Heart right ventricle (tissue), 16 donors: ENCODE measurements around the gene AGPAT1. TPM values are rescaled to one million over a fixed set of nuclear protein-coding genes. Genes with fewer than 3 reads are reported as not detected.
A peak's percentile ranks its signal among the peaks of the same experiment; 100 is the strongest.

Experiments used
- ATAC-seq, 8 donors: fragments of 200-7000 bp; cut with Tn5 transposase; one replicate each; pipeline ENCODE4 v1.9.1; 2020; ENCODE audit warnings: mild to moderate bottlenecking in 8 of 8, moderate library complexity in 8 of 8, moderate number of reproducible peaks in 1 of 8
- DNase-seq, 2 donors: peaks; one replicate each; pipeline ENCODE4 v3.0.0-alpha.2; 2020
- H3K27ac ChIP-seq, 10 donors: fragments of 200-600 bp; sonication (generic) in 2 of 10; one replicate each; pipeline versions ENCODE4 v1.5.0 to v1.8.0; 2020 to 2022; ENCODE audit warnings: mild to moderate bottlenecking in 3 of 10
- H3K27me3 ChIP-seq, 7 donors: fragments of 200-600 bp; one replicate each; pipeline ENCODE4 v1.8.0; 2021 to 2022; ENCODE audit warnings: mild to moderate bottlenecking in 2 of 7
- H3K36me3 ChIP-seq, 9 donors: fragments of 200-600 bp; sonication (generic) in 1 of 9; one replicate each; pipeline versions ENCODE4 v1.5.0 to v1.8.0; 2020 to 2022; ENCODE audit warnings: mild to moderate bottlenecking in 2 of 9
- H3K4me1 ChIP-seq, 9 donors: fragments of 200-600 bp; sonication (generic) in 1 of 9; one replicate each; pipeline versions ENCODE4 v1.5.0 to v1.8.0; 2020 to 2022; ENCODE audit warnings: mild to moderate bottlenecking in 4 of 9
- H3K4me3 ChIP-seq, 10 donors: fragments of 200-600 bp; sonication (generic) in 2 of 10; one replicate each; pipeline versions ENCODE4 v1.5.0 to v1.8.0; 2020 to 2022; ENCODE audit warnings: mild to moderate bottlenecking in 7 of 10, moderate library complexity in 2 of 10
- H3K9me3 ChIP-seq, 11 donors: fragments of 200-600 bp in 10 of 11; sonication (generic) in 2 of 11; one replicate each; pipeline versions ENCODE4 v1.5.0 to v1.8.0; 2013 to 2022; ENCODE audit warnings: mild to moderate bottlenecking in 2 of 11, control low read depth in 1 of 11, moderate library complexity in 1 of 11
- CTCF ChIP-seq, 9 donors: fragments of 200-600 bp; sonication (generic) in 2 of 9; IDR thresholded peaks; one replicate each; pipeline versions ENCODE4 v1.5.0 to v1.8.0; 2021 to 2022; ENCODE audit warnings: antibody characterized with exemption in 9 of 9, mild to moderate bottlenecking in 5 of 9, moderate library complexity in 1 of 9
- WGBS, 2 donors: extraction: QIAGEN DNeasy Blood & Tissue Kit; methylation state at CpG; one replicate each; pipeline ENCODE4 v1.1.7; 2013; ENCODE audit warnings: inconsistent platforms in 1 of 2; 5-methylcytosine and 5-hydroxymethylcytosine counted together
- intact Hi-C, 10 donors: fragments of 100-400 bp; cut with DNase I; formaldehyde crosslinking; loops; one replicate each; pipeline versions ENCODE4 v1.11.1 to v1.14.2; 2022
- microRNA-seq, 2 donors: library from miRNA; unstranded; fragments of <30 nt; microRNA quantifications; one replicate each; pipeline ENCODE4 v1.2.0, GENCODE V29; 2021
- polyA plus RNA-seq, 2 donors: library from polyadenylated mRNA; stranded (reverse); fragments of 200-250 nt; gene quantifications; one replicate each; pipeline ENCODE4 v1.2.3, GENCODE V29; 2013
- total RNA-seq, 10 donors: library from RNA; stranded (reverse); fragmentation: NEBNext Ultra II Directional in 3 of 10; extraction: Animal tissue kit (Norgen Biotek cat#: 25700) in 3 of 10; gene quantifications; one replicate each; pipeline versions ENCODE4 v1.2.1 to v1.2.4, GENCODE V29; 2021 to 2023
- donor health status: Arrhythmogenic right ventricular cardiomyopathy.
- donor health status: ischemic (EF 13 %, LVEDD 7.1; RV severe dilation, severe dysfunction).
- donor health status: healthy with polysubstance abuse.
- donor health status: DM: no; HTN: yes; CAD: no.
- donor health status: DM: no; HTN: no; CAD: no.
- donor health status: ischemic (EF 25% LVEDD 6.9; RV normal size, moderate dysfunction).
- donor health status: ischemic (EF 25% LVEDD 5.7; RV mildly dilated, moderate dysfunction).
- donor health status: healthy.
- donor health status: DM: yes; HTN: yes; CAD: no.
- donor health status: Ischemic cardiomyopathy.
- donor health status: ischemic (EF 35%, LVEDD 5.7; RV mildly dilated, moderate dysfunction).
- donor health status: nonischemic (EF 11% LVEDD 7.7; RV severe dilation, severe dysfunction).
- donor health status: DM: yes; HTN: yes; CAD: no.
- donor health status: PGD.
- donor health status: ischemic (EF 29% LVEDD 5.4; RV normal size, mild dysfunction).
- donor health status: nonischemic (EF 23%, LVEDD 6.1; RV moderate dilation, normal function).

Gene AGPAT1
- total and polyA plus RNA-seq, 12 donors = 39.0 to 63.1 (median 49.1) TPM

GRCh38 chr6:32123681-32124080 lies 52.2 kb downstream of the AGPAT1 start:
- no peak for TF ChIP-seq CTCF (IDR thresholded peaks at IDR 0.05)
- ATAC-seq (no peak), DNase-seq (no peak)
- Histone ChIP-seq H3K27ac (no peak overlapping the region), H3K9me3 (no peaks in the 10 kb centered on the region), H3K4me3 (no peak overlapping the region), H3K4me1 (peaks cover 9 to 40% (median 29%) of the 10 kb centered on the region in 9 donors), H3K27me3 (no peaks in the 10 kb centered on the region), H3K36me3 (peaks cover 0 to 86% (median 63%) of the 10 kb centered on the region in 9 donors)
- WGBS, 2 donors = 81 to 85% methylated on average over 4 of the region's 4 CpGs
- intact Hi-C loops = loop anchor here in 5 of 10 donors (5.0 to 10.0 kb wide), 3 partner anchors 34 to 51 kb away; partner anchors contain the start of genes AGPAT1 (in 3 of the 5), RNF5 (in 3 of the 5) and EGFL8 (in 1 of the 5)

GRCh38 chr6:32120573-32121059 lies 55.3 kb downstream of the AGPAT1 start:
- no peak for TF ChIP-seq CTCF (IDR thresholded peaks at IDR 0.05)
- Histone ChIP-seq H3K36me3 (peaks cover 0 to 100% (median 74%) of the 10 kb centered on the region in 9 donors), H3K4me1 (peaks cover 3 to 23% (median 12%) of the 10 kb centered on the region in 9 donors), H3K9me3 (no peaks in the 10 kb centered on the region), H3K27ac (no peak overlapping the region), H3K27me3 (no peaks in the 10 kb centered on the region), H3K4me3 (no peak overlapping the region)
- ATAC-seq (no peak), DNase-seq (no peak)
- 96% methylated on average over 12 of the region's 12 CpGs for WGBS, 2 donors
- intact Hi-C loops = loop anchor here in 5 of 10 donors (5.0 to 10.0 kb wide), 3 partner anchors 37 to 54 kb away; partner anchors contain the start of genes AGPAT1 (in 3 of the 5), RNF5 (in 3 of the 5) and EGFL8 (in 1 of the 5)

- peak; percentile 86 to 88 for DNase-seq
- 20 to 22% methylated on average over 17 of the region's 17 CpGs for WGBS, 2 donors
- ATAC-seq = peak; percentile 73 to 88 (median 80)
- intact Hi-C loops = loop anchor here in 5 of 10 donors (5.0 to 10.0 kb wide), 4 partner anchors 33 to 126 kb away; partner anchors contain the start of genes PPT2 (in 2 of the 5) and PRRT1 (in 2 of the 5)
- no peaks in the 10 kb centered on the region for H3K9me3 ChIP-seq
- peak overlapping the region in 9 of 10 donors; percentile 3 to 68 (median 51) for H3K27ac ChIP-seq
- H3K36me3 ChIP-seq = peaks cover 0 to 93% (median 59%) of the 10 kb centered on the region in 9 donors
- peak; percentile 80 to 97 (median 94) for TF ChIP-seq CTCF (IDR thresholded peaks at IDR 0.05)
- H3K4me3 ChIP-seq = no peak overlapping the region
- peaks cover 7 to 34% (median 20%) of the 10 kb centered on the region in 9 donors for H3K4me1 ChIP-seq
- no peaks in the 10 kb centered on the region for H3K27me3 ChIP-seq
These were observed 56.9 kb downstream of the AGPAT1 start for GRCh38 chr6:32118782-32119628.

Small RNA genes lying within 50 kb of the gene (microRNA-seq; reads per million reads assigned to microRNA genes)
- gene MIR6721 = 2.4 to 2.6 reads per million in 2 donors
- 0 reads per million in 2 donors for gene MIR6833

Other genes starting within 250 kb of the AGPAT1 start
- 10 to 100 TPM in 2 of 10 donors, 1 to 10 TPM in 8; 2.0 to 63.0 (median 4.2) TPM for gene C2, start 248.4 kb downstream of the AGPAT1 start, total RNA-seq
- gene C2, start 248.4 kb downstream of the AGPAT1 start, polyA plus RNA-seq = 1 to 10 TPM; 1.1 to 1.7 TPM
- 10 to 100 TPM in 1 of 10 donors, 1 to 10 TPM in 9; 2.8 to 24.4 (median 4.7) TPM for gene CFB, start 230.0 kb downstream of the AGPAT1 start, total RNA-seq
- gene CFB, start 230.0 kb downstream of the AGPAT1 start, polyA plus RNA-seq = 10 to 100 TPM in 1 of 2 donors, 1 to 10 TPM in 1; 6.6 to 15.8 TPM
- gene NELFE, start 217.1 kb downstream of the AGPAT1 start, total RNA-seq = 10 to 100 TPM; 38.2 to 52.8 (median 45.7) TPM
- gene NELFE, start 217.1 kb downstream of the AGPAT1 start, polyA plus RNA-seq = 10 to 100 TPM; 36.5 to 70.4 TPM
- 10 to 100 TPM; 21.8 to 45.5 (median 32.2) TPM for gene SKIC2, start 216.9 kb downstream of the AGPAT1 start, total RNA-seq
- gene SKIC2, start 216.9 kb downstream of the AGPAT1 start, polyA plus RNA-seq = 10 to 100 TPM; 37.8 to 67.4 TPM
- 10 to 100 TPM in 8 of 10 donors, 1 to 10 TPM in 2; 8.4 to 15.7 (median 13.2) TPM for gene DXO, start 203.9 kb downstream of the AGPAT1 start, total RNA-seq
- 10 to 100 TPM; 13.6 to 23.4 TPM for gene DXO, start 203.9 kb downstream of the AGPAT1 start, polyA plus RNA-seq
- 100 to 1,000 TPM in 2 of 10 donors, 10 to 100 TPM in 8; 35.4 to 367 (median 60.7) TPM for gene C4A, start 194.0 kb downstream of the AGPAT1 start, total RNA-seq
- gene C4A, start 194.0 kb downstream of the AGPAT1 start, polyA plus RNA-seq = 10 to 100 TPM; 30.1 to 36.9 TPM
- gene C4B, start 161.3 kb downstream of the AGPAT1 start, total RNA-seq = 100 to 1,000 TPM in 2 of 10 donors, 10 to 100 TPM in 8; 32.6 to 357 (median 60.3) TPM
- 10 to 100 TPM; 33.8 to 72.6 TPM for gene C4B, start 161.3 kb downstream of the AGPAT1 start, polyA plus RNA-seq
- gene CYP21A2, start 137.7 kb downstream of the AGPAT1 start, total RNA-seq = 1 to 10 TPM in 2 of 10 donors, under 1 TPM in 3, not detected in 5; 0.26 to 1.9 (median 0.62) TPM
- under 1 TPM; 0.19 to 0.73 TPM for gene CYP21A2, start 137.7 kb downstream of the AGPAT1 start, polyA plus RNA-seq
- gene TNXB, start 66.7 kb downstream of the AGPAT1 start, total RNA-seq = 100 to 1,000 TPM in 1 of 10 donors, 10 to 100 TPM in 9; 36.2 to 123 (median 61.4) TPM
- 10 to 100 TPM; 49.0 to 96.7 TPM for gene TNXB, start 66.7 kb downstream of the AGPAT1 start, polyA plus RNA-seq
- gene ATF6B, start 47.8 kb downstream of the AGPAT1 start, total RNA-seq = 10 to 100 TPM; 20.1 to 44.4 (median 29.4) TPM
- gene ATF6B, start 47.8 kb downstream of the AGPAT1 start, polyA plus RNA-seq = 10 to 100 TPM; 23.4 to 47.0 TPM
- gene FKBPL, start 45.8 kb downstream of the AGPAT1 start, total RNA-seq = 1 to 10 TPM in 8 of 10 donors, under 1 TPM in 2; 0.72 to 3.4 (median 2.2) TPM
- gene FKBPL, start 45.8 kb downstream of the AGPAT1 start, polyA plus RNA-seq = 1 to 10 TPM; 3.4 to 7.2 TPM
- 1 to 10 TPM in 3 of 10 donors, under 1 TPM in 7; 0.17 to 1.4 (median 0.49) TPM for gene PRRT1, start 24.1 kb downstream of the AGPAT1 start, total RNA-seq
- gene PRRT1, start 24.1 kb downstream of the AGPAT1 start, polyA plus RNA-seq = 1 to 10 TPM; 1.1 to 2.9 TPM
- gene PPT2, start 21.9 kb downstream of the AGPAT1 start, total RNA-seq = 10 to 100 TPM; 18.0 to 31.8 (median 23.7) TPM
- gene PPT2, start 21.9 kb downstream of the AGPAT1 start, polyA plus RNA-seq = 10 to 100 TPM; 16.8 to 17.6 TPM
- gene EGFL8, start 11.5 kb downstream of the AGPAT1 start, total RNA-seq = 10 to 100 TPM in 1 of 10 donors, 1 to 10 TPM in 9; 6.8 to 11.3 (median 8.4) TPM
- 10 to 100 TPM in 1 of 2 donors, 1 to 10 TPM in 1; 6.7 to 32.8 TPM for gene EGFL8, start 11.5 kb downstream of the AGPAT1 start, polyA plus RNA-seq
- gene RNF5, start 2.3 kb upstream of the AGPAT1 start, total RNA-seq = 100 to 1,000 TPM in 1 of 10 donors, 10 to 100 TPM in 9; 75.5 to 122 (median 82.7) TPM
- gene RNF5, start 2.3 kb upstream of the AGPAT1 start, polyA plus RNA-seq = 100 to 1,000 TPM in 1 of 2 donors, 10 to 100 TPM in 1; 53.0 to 132 TPM
- 1 to 10 TPM in 9 of 10 donors, under 1 TPM in 1; 0.75 to 5.1 (median 2.9) TPM for gene AGER, start 8.2 kb upstream of the AGPAT1 start, total RNA-seq
- 1 to 10 TPM; 3.1 to 5.5 TPM for gene AGER, start 8.2 kb upstream of the AGPAT1 start, polyA plus RNA-seq
- 10 to 100 TPM; 32.8 to 50.9 (median 44.1) TPM for gene PBX2, start 14.1 kb upstream of the AGPAT1 start, total RNA-seq
- gene PBX2, start 14.1 kb upstream of the AGPAT1 start, polyA plus RNA-seq = 10 to 100 TPM; 25.6 to 55.4 TPM
- gene GPSM3, start 16.6 kb upstream of the AGPAT1 start, total RNA-seq = 10 to 100 TPM in 1 of 10 donors, 1 to 10 TPM in 9; 2.4 to 28.0 (median 4.4) TPM
- gene GPSM3, start 16.6 kb upstream of the AGPAT1 start, polyA plus RNA-seq = 1 to 10 TPM; 5.8 to 6.2 TPM
- 10 to 100 TPM; 17.4 to 46.3 (median 23.3) TPM for gene NOTCH4, start 48.0 kb upstream of the AGPAT1 start, total RNA-seq
- 100 to 1,000 TPM in 1 of 2 donors, 10 to 100 TPM in 1; 33.0 to 123 TPM for gene NOTCH4, start 48.0 kb upstream of the AGPAT1 start, polyA plus RNA-seq
- not detected for gene TSBP1, start 195.8 kb upstream of the AGPAT1 start, total RNA-seq
- gene TSBP1, start 195.8 kb upstream of the AGPAT1 start, polyA plus RNA-seq = not detected
- not detected for gene BTNL2, start 231.1 kb upstream of the AGPAT1 start, total RNA-seq
- not detected for gene BTNL2, start 231.1 kb upstream of the AGPAT1 start, polyA plus RNA-seq